ENCODE measurements around the gene ARHGAP26.

ARHGAP26 gene

GRCh38 chr5:142748568-142749249 lies 21.5 kb upstream of the ARHGAP26 start:
- DNase-seq (ENCODE audit: low spot score): peak; percentile 54

GRCh38 chr5:142749321-142749720 lies 20.9 kb upstream of the ARHGAP26 start:
- DNase-seq (ENCODE audit: low spot score): peak; percentile 63

GRCh38 chr5:142753116-142753631 lies 17.0 kb upstream of the ARHGAP26 start:
- DNase-seq (ENCODE audit: low spot score): no peak

GRCh38 chr5:142754031-142754430 lies 16.1 kb upstream of the ARHGAP26 start:
- DNase-seq (ENCODE audit: low spot score): no peak

GRCh38 chr5:142756576-142756975 lies 13.6 kb upstream of the ARHGAP26 start:
- DNase-seq (ENCODE audit: low spot score): no peak

- no peak for DNase-seq (ENCODE audit: low spot score)
Observed at GRCh38 chr5:142757564-142757963, 12.6 kb upstream of the ARHGAP26 start.

GRCh38 chr5:142758062-142758795 lies 11.9 kb upstream of the ARHGAP26 start:
- DNase-seq (ENCODE audit: low spot score): no peak

- DNase-seq (ENCODE audit: low spot score): no peak
Observed at GRCh38 chr5:142758796-142759145, 11.4 kb upstream of the ARHGAP26 start.

- no peak for DNase-seq (ENCODE audit: low spot score)
Observed at GRCh38 chr5:142763701-142764100, 6.5 kb upstream of the ARHGAP26 start.

- no peak for DNase-seq (ENCODE audit: low spot score)
Observed at GRCh38 chr5:142767178-142767577, 3.0 kb upstream of the ARHGAP26 start.

- DNase-seq (ENCODE audit: low spot score): no peak
Observed at GRCh38 chr5:142767911-142768310, 2.3 kb upstream of the ARHGAP26 start.

GRCh38 chr5:142769251-142769792 lies 855 bp upstream of the ARHGAP26 start:
- peak; percentile 67 for DNase-seq (ENCODE audit: low spot score)

- peak; percentile 64 for DNase-seq (ENCODE audit: low spot score)
Observed at GRCh38 chr5:142770650-142771609, 753 bp downstream of the ARHGAP26 start.

- DNase-seq (ENCODE audit: low spot score): no peak
Observed at GRCh38 chr5:142771666-142772065, 1.5 kb downstream of the ARHGAP26 start.

- peak; percentile 42 for DNase-seq (ENCODE audit: low spot score)
Observed at GRCh38 chr5:142772446-142773293, 2.5 kb downstream of the ARHGAP26 start.

- DNase-seq (ENCODE audit: low spot score): no peak
Observed at GRCh38 chr5:142777099-142777498, 6.9 kb downstream of the ARHGAP26 start.

- DNase-seq (ENCODE audit: low spot score): no peak
Observed at GRCh38 chr5:142777850-142778249, 7.7 kb downstream of the ARHGAP26 start.

- DNase-seq (ENCODE audit: low spot score): no peak
Observed at GRCh38 chr5:142779163-142779840, 9.1 kb downstream of the ARHGAP26 start.

- no peak for DNase-seq (ENCODE audit: low spot score)
Observed at GRCh38 chr5:142780871-142781270, 10.7 kb downstream of the ARHGAP26 start.

GRCh38 chr5:142782976-142783530 lies 12.9 kb downstream of the ARHGAP26 start:
- DNase-seq (ENCODE audit: low spot score): no peak

Data from activated CD4-positive, alpha-beta T cell treated with anti-CD3 and anti-CD28 coated beads, Interleukin-2, Interleukin-4, amounts not matched to agents 100 ng/mL and 50 ng/mL, durations not matched to agents 16 hours and 8 hours (primary cell).